SK-N-SH treated with all-trans-retinoic acid at 6 μM for 48 hours (cell line): ENCODE results near the gene GLS.
A peak's percentile ranks its signal among the peaks of the same experiment; 100 is the strongest.

ENCODE experiments used
- ATAC-seq: fragments of 200-7000 bp; cut with Tn5 transposase; 3 replicates; pipeline ENCODE4 v1.9.1; 2020; ENCODE audit warnings: mild to moderate bottlenecking, moderate library complexity
- ARNTL ChIP-seq: fragments of 450-650 bp; formaldehyde crosslinking; IDR thresholded peaks from 2 replicates; pipeline ENCODE4 v1.5.0; 2020; ENCODE audit warnings: low read depth, mild to moderate bottlenecking, moderate library complexity, borderline replicate concordance
- BACH2 ChIP-seq: fragments of 250-450 bp; sonication (Bioruptor Pico); IDR thresholded peaks from 2 replicates; pipeline ENCODE4 v1.9.0; 2021; ENCODE audit warnings: mild to moderate bottlenecking, borderline replicate concordance
- CREB5 ChIP-seq: fragments of 250-450 bp; sonication (Bioruptor Pico); IDR thresholded peaks from 2 replicates; pipeline ENCODE4 v1.5.1; 2020; ENCODE audit warnings: low read depth, mild to moderate bottlenecking, moderate library complexity
- CSDC2 ChIP-seq: fragments of 250-450 bp; sonication (Bioruptor Pico); IDR thresholded peaks from 2 replicates; pipeline ENCODE4 v1.5.0; 2020; ENCODE audit warnings: mild to moderate bottlenecking, moderate library complexity
- CSRNP3 ChIP-seq: fragments of 250-450 bp; sonication (Bioruptor Pico); IDR thresholded peaks from 2 replicates; pipeline ENCODE4 v1.5.1; 2021; ENCODE audit warnings: mild to moderate bottlenecking, moderate library complexity
- ESRRG ChIP-seq: fragments of 250-450 bp; sonication (Bioruptor Pico); IDR thresholded peaks from 2 replicates; pipeline ENCODE4 v1.6.1; 2021; ENCODE audit warnings: mild to moderate bottlenecking
- GLIS3 ChIP-seq: fragments of 250-450 bp; sonication (Bioruptor Pico); IDR thresholded peaks from 2 replicates; pipeline ENCODE4 v1.5.0; 2020; ENCODE audit warnings: mild to moderate bottlenecking, moderate library complexity
- ISL1 ChIP-seq: fragments of 250-450 bp; sonication (Bioruptor Pico); IDR thresholded peaks from 2 replicates; pipeline ENCODE4 v2.1.2; 2022; ENCODE audit warnings: mild to moderate bottlenecking, moderate library complexity
- OSR1 ChIP-seq: fragments of 250-450 bp; sonication (Bioruptor Pico); IDR thresholded peaks from 2 replicates; pipeline ENCODE4 v1.8.0; 2022; ENCODE audit warnings: moderate library complexity, mild to moderate bottlenecking, inconsistent platforms
- PATZ1 ChIP-seq: fragments of 250-450 bp; sonication (Bioruptor Pico); IDR thresholded peaks from 2 replicates; pipeline ENCODE4 v1.8.0; 2020; ENCODE audit warnings: mild to moderate bottlenecking, moderate library complexity, borderline replicate concordance
- POU6F1 ChIP-seq: fragments of 250-450 bp; sonication (Bioruptor Pico); IDR thresholded peaks from 2 replicates; pipeline ENCODE4 v1.8.0; 2021; ENCODE audit warnings: low read depth, mild to moderate bottlenecking, moderate library complexity, borderline replicate concordance
- PPARA ChIP-seq: fragments of 250-450 bp; sonication (Bioruptor Pico); IDR thresholded peaks from 2 replicates; pipeline ENCODE4 v1.5.0; 2020; ENCODE audit warnings: mild to moderate bottlenecking, borderline replicate concordance
- RARB ChIP-seq: fragments of 250-450 bp; sonication (Bioruptor Pico); IDR thresholded peaks from 2 replicates; pipeline ENCODE4 v1.8.0; 2021; ENCODE audit warnings: mild to moderate bottlenecking, moderate library complexity
- SNAI2 ChIP-seq: fragments of 250-450 bp; sonication (Bioruptor Pico); IDR thresholded peaks from 2 replicates; pipeline ENCODE4 v1.5.0; 2020; ENCODE audit warnings: mild to moderate bottlenecking, moderate library complexity
- TCF4 ChIP-seq: fragments of 250-450 bp; sonication (Bioruptor Pico); IDR thresholded peaks from 2 replicates; pipeline ENCODE4 v1.8.0; 2021; ENCODE audit warnings: mild to moderate bottlenecking, moderate library complexity, borderline replicate concordance
- TOX ChIP-seq: fragments of 250-450 bp; sonication (Bioruptor Pico); IDR thresholded peaks from 2 replicates; pipeline ENCODE4 v1.8.0; 2021; ENCODE audit warnings: mild to moderate bottlenecking, moderate library complexity, borderline replicate concordance
- TSHZ2 ChIP-seq: fragments of 250-450 bp; sonication (Bioruptor Pico); IDR thresholded peaks from 2 replicates; pipeline ENCODE4 v1.5.0; 2020; ENCODE audit warnings: mild to moderate bottlenecking, moderate library complexity
- ZC3H10 ChIP-seq: fragments of 250-450 bp; sonication (Bioruptor Pico); IDR thresholded peaks from 2 replicates; pipeline ENCODE4 v1.5.1; 2021; ENCODE audit warnings: mild to moderate bottlenecking, moderate library complexity
- ZFP3 ChIP-seq: fragments of 250-450 bp; sonication (Bioruptor Pico); IDR thresholded peaks from 2 replicates; pipeline ENCODE4 v1.5.0; 2020; ENCODE audit warnings: mild to moderate bottlenecking, moderate library complexity
- ZFP30 ChIP-seq: fragments of 450-650 bp; formaldehyde crosslinking; IDR thresholded peaks from 2 replicates; pipeline ENCODE4 v1.5.0; 2022; ENCODE audit warnings: mild to moderate bottlenecking, moderate library complexity
- ZNF565 ChIP-seq: fragments of 450-650 bp; formaldehyde crosslinking; conservative IDR thresholded peaks from 2 replicates; pipeline ENCODE4 v1.5.0; 2020; ENCODE audit warnings: low read depth, mild to moderate bottlenecking, moderate library complexity
- ZNF70 ChIP-seq: fragments of 450-650 bp; formaldehyde crosslinking; IDR thresholded peaks from 2 replicates; pipeline ENCODE4 v1.5.0; 2020; ENCODE audit warnings: mild to moderate bottlenecking, moderate library complexity
- ZNF8 ChIP-seq: fragments of 450-650 bp; formaldehyde crosslinking; IDR thresholded peaks from 2 replicates; pipeline ENCODE4 v1.5.0; 2020; ENCODE audit warnings: mild to moderate bottlenecking, moderate library complexity

The GLS gene

GRCh38 chr2:190943706-190944105 lies 63.1 kb downstream of the GLS start:
- no peak for ATAC-seq
- TF ChIP-seq ZC3H10 (CRISPR knock-in tag) (no peak), OSR1 (CRISPR knock-in tag) (no peak), BACH2 (no peak), TOX (CRISPR knock-in tag) (no peak), POU6F1 (CRISPR knock-in tag) (no peak), ZNF565 (CRISPR knock-in tag) (no peak), ZFP30 (CRISPR knock-in tag) (no peak), PPARA (CRISPR knock-in tag) (no peak), PATZ1 (no peak), TSHZ2 (CRISPR knock-in tag) (no peak)

- peak; percentile 40 for ATAC-seq
- TF ChIP-seq SNAI2 (peak; percentile 76; the same call in 1 of the 2 replicates), ESRRG (CRISPR knock-in tag) (no peak), CSRNP3 (CRISPR knock-in tag) (no peak), ZNF565 (CRISPR knock-in tag) (no peak), BACH2 (no peak), CSDC2 (no peak), POU6F1 (CRISPR knock-in tag) (no peak), ZC3H10 (CRISPR knock-in tag) (no peak), TCF4 (CRISPR knock-in tag) (peak; percentile 73; the same call in 1 of the 2 replicates), RARB (CRISPR knock-in tag) (no peak), GLIS3 (CRISPR knock-in tag) (no peak), ZFP30 (CRISPR knock-in tag) (0 out of 2 replicates have a peak, but pooled peaks have one; percentile 11), CREB5 (CRISPR knock-in tag) (peak; percentile 29; the same call in 1 of the 2 replicates), OSR1 (CRISPR knock-in tag) (no peak), ZNF70 (no peak), ZFP3 (CRISPR knock-in tag) (no peak), PPARA (CRISPR knock-in tag) (no peak), PATZ1 (no peak), TSHZ2 (CRISPR knock-in tag) (no peak), TOX (CRISPR knock-in tag) (no peak), ZNF8 (CRISPR knock-in tag) (no peak), ARNTL (CRISPR knock-in tag) (no peak), ISL1 (CRISPR knock-in tag) (peak; percentile 86)
These were observed 66.5 kb downstream of the GLS start for GRCh38 chr2:190947141-190947540.
